C4-2B (cell line): Measurements from ENCODE around the gene TVP23A.

Source experiments
- CTCF ChIP-seq: fragments of 450-650 bp; conservative IDR thresholded peaks from 2 replicates; pipeline ENCODE4 v1.5.1; 2017; ENCODE audit warnings: mild to moderate bottlenecking
- ZFX ChIP-seq: fragments of 450-650 bp; IDR thresholded peaks from 2 replicates; pipeline ENCODE4 v1.6.1; 2017

GRCh38 chr16:10833271-10833670 is 14.7 kb upstream of the TVP23A start:
- TF ChIP-seq CTCF: no peak
- no peak for TF ChIP-seq ZFX
